ENCODE measurements around the gene TNNI2. TPM values are rescaled to one million over a fixed set of nuclear protein-coding genes. Genes with fewer than 3 reads are reported as not detected.
"Not testable (repeated sequence)": the region's sequence is repeated elsewhere in the genome, so short reads cannot be mapped to it uniquely, and the experiment has no call there.

Gene TNNI2
- total RNA-seq, 2 experiments from 2014 or later = not detected

GRCh38 chr11:1884303-1884700, 45.5 kb downstream of the TNNI2 start:
- no peaks in the 10 kb centered on the region for H3K9me3 Mint-ChIP-seq
- peaks cover 5% of the 10 kb centered on the region for H3K36me3 Mint-ChIP-seq (ENCODE audit: low read depth)
- H3K4me1 Mint-ChIP-seq (ENCODE audit: low read depth) = peaks cover 10% of the 10 kb centered on the region
- H3K27me3 Mint-ChIP-seq (ENCODE audit: low read depth) = no peaks in the 10 kb centered on the region
- H3K4me3 Mint-ChIP-seq = no peak overlapping the region
- no peak overlapping the region for H3K27ac Mint-ChIP-seq
- intact Hi-C loops (cut with micrococcal nuclease) = loop anchor here (5.0 to 10.0 kb wide), 2 partner anchors 33 to 50 kb away; partner anchors contain the start of genes SYT8, TNNI2 and TNNT3
- CTCF ChIA-PET = no interaction called here
- no peak for DNase-seq

- DNase-seq; H3K36me3 Mint-ChIP-seq (ENCODE audit: low read depth); H3K27me3 Mint-ChIP-seq (ENCODE audit: low read depth); CTCF ChIA-PET; H3K27ac Mint-ChIP-seq; H3K9me3 Mint-ChIP-seq; H3K4me3 Mint-ChIP-seq: not testable (repeated sequence)
- H3K4me1 Mint-ChIP-seq (ENCODE audit: low read depth) = peaks cover 16% of the 10 kb centered on the region
- intact Hi-C loops (cut with micrococcal nuclease) = loop anchor here (10.0 kb wide), 1 partner anchor 52 kb away; the partner anchor contains the start of genes SYT8 and TNNI2
Observed at GRCh38 chr11:1886551-1886950, 47.8 kb downstream of the TNNI2 start.

GRCh38 chr11:1887451-1888346, 48.9 kb downstream of the TNNI2 start:
- no peak for DNase-seq
- no peak overlapping the region for H3K27ac Mint-ChIP-seq
- H3K4me3 Mint-ChIP-seq = no peak overlapping the region
- H3K36me3 Mint-ChIP-seq (ENCODE audit: low read depth) = peaks cover 5% of the 10 kb centered on the region
- no peaks in the 10 kb centered on the region for H3K9me3 Mint-ChIP-seq
- intact Hi-C loops (cut with micrococcal nuclease) = loop anchor here (10.0 kb wide), 1 partner anchor 53 kb away; the partner anchor contains the start of genes SYT8 and TNNI2
- H3K27me3 Mint-ChIP-seq (ENCODE audit: low read depth) = no peaks in the 10 kb centered on the region
- CTCF ChIA-PET = interaction anchor here (0.6 to 1.1 kb wide), 2 partner anchors 49 to 114 kb away, joined by 3 read pairs; partner anchors contain the start of gene TNNI2
- peaks cover 20% of the 10 kb centered on the region for H3K4me1 Mint-ChIP-seq (ENCODE audit: low read depth)

DNA sequence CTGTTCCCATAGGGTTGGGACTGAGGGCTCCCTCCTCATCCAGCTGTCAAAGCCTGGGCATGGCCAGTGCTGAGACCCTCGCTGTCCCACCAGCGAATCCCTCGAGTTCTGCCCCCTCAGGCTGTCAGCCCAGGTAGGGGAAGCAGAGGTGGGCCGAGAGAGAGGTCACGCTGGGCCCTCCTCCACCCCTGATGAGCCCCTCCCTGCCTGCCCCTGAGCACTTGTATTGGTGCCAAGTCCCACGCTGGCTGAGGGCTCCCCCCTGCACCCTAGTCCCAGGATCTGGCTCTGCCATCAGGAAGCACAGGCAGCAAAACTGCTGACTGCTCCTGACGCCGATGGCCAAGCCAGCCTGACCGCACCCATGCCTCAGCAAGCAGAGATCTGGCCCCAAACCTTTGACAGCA, 49.6 kb downstream of the TNNI2 start:
- H3K36me3 Mint-ChIP-seq (ENCODE audit: low read depth) = peaks cover 6% of the 10 kb centered on the region
- H3K27ac Mint-ChIP-seq = no peak overlapping the region
- H3K9me3 Mint-ChIP-seq = no peaks in the 10 kb centered on the region
- peak overlapping the region; percentile 79 for H3K4me3 Mint-ChIP-seq
- no peak for DNase-seq
- intact Hi-C loops (cut with micrococcal nuclease) = loop anchor here (10.0 kb wide), 1 partner anchor 54 kb away; the partner anchor contains the start of genes SYT8 and TNNI2
- H3K4me1 Mint-ChIP-seq (ENCODE audit: low read depth) = peaks cover 21% of the 10 kb centered on the region
- H3K27me3 Mint-ChIP-seq (ENCODE audit: low read depth) = no peaks in the 10 kb centered on the region
- CTCF ChIA-PET = interaction anchor here (0.6 to 1.2 kb wide), 3 partner anchors 50 to 113 kb away, joined by 3 to 5 read pairs (median 3); partner anchors contain the start of gene TNNI2

- peaks cover 6% of the 10 kb centered on the region for H3K36me3 Mint-ChIP-seq (ENCODE audit: low read depth)
- CTCF ChIA-PET = interaction anchor here (0.6 to 1.2 kb wide), 4 partner anchors 50 to 113 kb away, joined by 3 to 5 read pairs (median 3); partner anchors contain the start of gene TNNI2
- H3K27me3 Mint-ChIP-seq (ENCODE audit: low read depth) = no peaks in the 10 kb centered on the region
- intact Hi-C loops (cut with micrococcal nuclease) = loop anchor here (10.0 kb wide), 1 partner anchor 54 kb away; the partner anchor contains the start of genes SYT8 and TNNI2
- peak overlapping the region; percentile 58 for H3K27ac Mint-ChIP-seq
- no peaks in the 10 kb centered on the region for H3K9me3 Mint-ChIP-seq
- H3K4me1 Mint-ChIP-seq (ENCODE audit: low read depth) = peaks cover 23% of the 10 kb centered on the region
- DNase-seq = no peak
- H3K4me3 Mint-ChIP-seq = peak overlapping the region; percentile 79
Observed at GRCh38 chr11:1888811-1889210, 50.0 kb downstream of the TNNI2 start.

DNA sequence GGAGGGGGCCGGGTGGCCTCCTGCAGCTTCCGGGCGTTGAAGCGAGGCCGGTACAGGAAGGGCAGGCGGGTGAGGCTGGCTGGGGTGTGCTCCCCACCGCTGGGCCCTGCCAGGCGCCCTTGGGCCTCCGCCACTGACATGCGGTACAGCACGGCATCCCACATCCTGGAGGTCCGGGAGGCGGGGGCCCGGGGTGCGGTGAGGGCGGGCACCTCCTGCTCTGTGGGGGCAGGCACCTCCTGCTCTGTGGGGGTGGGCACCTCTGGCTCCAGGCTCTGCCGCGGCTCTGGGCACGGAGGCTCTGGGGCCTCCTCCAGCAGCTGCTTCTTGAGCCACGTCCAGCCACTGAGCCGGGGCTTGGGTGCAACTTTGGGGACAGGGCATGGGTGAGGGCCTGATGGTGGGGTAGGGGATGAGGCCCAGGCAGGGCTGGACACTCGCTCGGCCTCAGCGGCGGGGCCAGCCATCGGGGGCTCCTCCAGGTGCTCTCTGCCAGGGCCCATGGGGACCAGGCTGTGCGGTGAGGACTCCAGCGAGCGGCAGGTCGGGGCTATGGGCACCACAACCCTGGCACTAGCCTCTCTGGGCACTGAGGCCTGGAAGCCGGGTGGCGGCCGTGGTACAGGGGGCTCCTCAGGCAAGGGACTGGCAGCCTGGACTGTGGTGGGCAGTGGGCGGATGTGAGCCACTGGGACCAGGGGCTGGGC, 50.6 kb downstream of the TNNI2 start:
- Mint-ChIP-seq H3K9me3 (no peaks in the 10 kb centered on the region), H3K4me3 (peak overlapping the region; percentile 79), H3K27me3 (ENCODE audit: low read depth) (no peaks in the 10 kb centered on the region), H3K27ac (peak overlapping the region; percentile 58), H3K36me3 (ENCODE audit: low read depth) (peaks cover 6% of the 10 kb centered on the region), H3K4me1 (ENCODE audit: low read depth) (peaks cover 23% of the 10 kb centered on the region)
- CTCF ChIA-PET = interaction anchor here (0.7 to 1.5 kb wide), 5 partner anchors 51 to 112 kb away, joined by 3 to 5 read pairs (median 3); partner anchors contain the start of gene TNNI2
- intact Hi-C loops (cut with micrococcal nuclease) = loop anchor here (10.0 kb wide), 1 partner anchor 55 kb away; the partner anchor contains the start of genes SYT8 and TNNI2
- peak; percentile 84 for DNase-seq

GRCh38 chr11:1889941-1890855, 51.4 kb downstream of the TNNI2 start:
- intact Hi-C loops (cut with micrococcal nuclease) = loop anchor here (2.0 to 10.0 kb wide), 2 partner anchors 37 to 55 kb away; partner anchors contain the start of genes LSP1, SYT8 and TNNI2
- Mint-ChIP-seq H3K27ac (peak overlapping the region; percentile 71), H3K4me3 (peak overlapping the region; percentile 79), H3K9me3 (no peaks in the 10 kb centered on the region), H3K36me3 (ENCODE audit: low read depth) (peaks cover 6% of the 10 kb centered on the region), H3K4me1 (ENCODE audit: low read depth) (peaks cover 23% of the 10 kb centered on the region), H3K27me3 (ENCODE audit: low read depth) (no peaks in the 10 kb centered on the region)
- CTCF ChIA-PET = interaction anchor here (0.7 to 2.0 kb wide), 5 partner anchors 8 to 111 kb away, joined by 3 to 11 read pairs (median 4); no protein-coding TSS in a partner anchor
- peak; percentile 40 for DNase-seq

Small RNAs within 50 kb of the gene (microRNA-seq; reads per million reads assigned to microRNA genes)
- gene MIR4298 (ENCODE audit: borderline microRNAs expressed, borderline replicate concordance) (not detected), gene MIR7847 (ENCODE audit: borderline microRNAs expressed, borderline replicate concordance) (not detected)

Other genes with a start within 250 kb of the TNNI2 start
- not detected for gene KRTAP5-2, start 240.7 kb upstream of the TNNI2 start, total RNA-seq
- not detected for gene KRTAP5-3, start 230.5 kb upstream of the TNNI2 start, total RNA-seq
- not detected for gene KRTAP5-4, start 216.8 kb upstream of the TNNI2 start, total RNA-seq
- gene KRTAP5-5, start 209.2 kb upstream of the TNNI2 start, total RNA-seq = not detected
- gene KRTAP5-6, start 141.8 kb upstream of the TNNI2 start, total RNA-seq = not detected
- gene IFITM10, start 88.4 kb upstream of the TNNI2 start, total RNA-seq = under 1 TPM; 0.22 to 0.31 TPM
- 10 to 100 TPM; 30.1 to 34.5 TPM for gene CTSD, start 75.1 kb upstream of the TNNI2 start, total RNA-seq
- not detected for gene SYT8, start 4.0 kb upstream of the TNNI2 start, total RNA-seq
- 10 to 100 TPM; 42.4 to 42.9 TPM for gene LSP1, start 14.1 kb downstream of the TNNI2 start, total RNA-seq
- gene PRR33, start 52.9 kb downstream of the TNNI2 start, total RNA-seq = under 1 TPM; 0.07 to 0.12 TPM
- 1 to 10 TPM; 2.3 to 3.3 TPM for gene TNNT3, start 80.7 kb downstream of the TNNI2 start, total RNA-seq
- 100 to 1,000 TPM; 125 to 127 TPM for gene MRPL23, start 108.4 kb downstream of the TNNI2 start, total RNA-seq
- not detected for gene H19, start 158.9 kb downstream of the TNNI2 start, total RNA-seq